Gastrocnemius medialis (tissue), 4 donors: Measurements from ENCODE around the gene LRRC8C. TPM values are rescaled to one million over a fixed set of nuclear protein-coding genes. Genes with fewer than 3 reads are reported as not detected.

Source experiments
- ATAC-seq, 2 donors: fragments of 150-250 bp; one replicate each; pipeline ENCODE4 v1.9.1; 2016
- DNase-seq, 2 donors: peaks; one replicate each; pipeline ENCODE4 v3.0.0-alpha.2; 2019
- H3K27ac ChIP-seq, 4 donors: fragments of 200-600 bp; sonication (generic); 1 replicate in 1 of 4; 2 replicates in 3 of 4; pipeline ENCODE4 v1.5.1; 2016 to 2018; ENCODE audit warnings: mild to moderate bottlenecking in 2 of 4, moderate library complexity in 1 of 4
- H3K27me3 ChIP-seq, 3 donors: fragments of 200-600 bp; sonication (generic) in 2 of 3; 1 replicate in 1 of 3; 2 replicates in 2 of 3; pipeline versions ENCODE4 v1.5.1 to v1.6.0; 2016 to 2019; ENCODE audit warnings: mild to moderate bottlenecking in 1 of 3, moderate library complexity in 1 of 3
- H3K36me3 ChIP-seq, 2 donors: fragments of 200-600 bp; sonication (generic) in 1 of 2; one replicate each; pipeline ENCODE4 v1.5.1; 2017 to 2018
- H3K4me1 ChIP-seq, 2 donors: fragments of 200-600 bp; sonication (generic) in 1 of 2; one replicate each; pipeline ENCODE4 v1.5.1; 2016 to 2017; ENCODE audit warnings: mild to moderate bottlenecking in 2 of 2
- H3K4me3 ChIP-seq, 4 donors: fragments of 200-600 bp; sonication (generic) in 3 of 4; 1 replicate in 1 of 4; 2 replicates in 3 of 4; pipeline ENCODE4 v1.5.1; 2016 to 2019; ENCODE audit warnings: mild to moderate bottlenecking in 2 of 4
- H3K9me3 ChIP-seq, 3 donors: fragments of 200-600 bp; sonication (generic) in 2 of 3; 1 replicate in 1 of 3; 2 replicates in 2 of 3; pipeline ENCODE4 v1.5.1; 2016 to 2019
- CTCF ChIP-seq, 5 experiments: fragments of 450-650 bp in 3 of 5; fragments of 200-600 bp in 2 of 5; sonication (generic) in 2 of 5; IDR thresholded peaks in 4 of 5; conservative IDR thresholded peaks in 1 of 5; 1 replicate in 4 of 5; 2 replicates in 1 of 5; pipeline ENCODE4 v1.5.1; 2016 to 2019; ENCODE audit warnings: antibody characterized with exemption in 5 of 5, mild to moderate bottlenecking in 3 of 5, moderate library complexity in 3 of 5
- POLR2A ChIP-seq, 2 donors: fragments of 450-650 bp; IDR thresholded peaks; one replicate each; pipeline ENCODE4 v1.6.1; 2017; ENCODE audit warnings: antibody characterized with exemption in 2 of 2, mild to moderate bottlenecking in 2 of 2, moderate library complexity in 2 of 2
- in situ Hi-C, 4 donors: fragments of 200-750 bp; cut with MboI; loops; one replicate each; pipeline versions ENCODE4 v1.15.0 to v1.8.0; 2017; ENCODE audit warnings: low sequenced_read_pairs in 4 of 4
- intact Hi-C: fragments of 100-400 bp; cut with DNase I; formaldehyde crosslinking; loops from one replicate; pipeline ENCODE4 v1.15.1; 2023; ENCODE audit warnings: low total_unique reads
- total RNA-seq, 4 donors: library from RNA; depleted of rRNA; stranded (reverse); fragments of >200 nt; gene quantifications; one replicate each; pipeline versions ENCODE4 v1.1.0 to v1.2.3, GENCODE V29; 2016

Gene LRRC8C
- total RNA-seq, 4 donors from 2014 or later: 2.9 to 5.8 (median 4.1) TPM

GRCh38 chr1:89615676-89616598, 17.0 kb upstream of the LRRC8C start:
- Histone ChIP-seq H3K9me3 (no peaks in the 10 kb centered on the region), H3K27me3 (no peaks in the 10 kb centered on the region), H3K36me3 (no peaks in the 10 kb centered on the region), H3K27ac (peak overlapping the region; percentile 12 to 64 (median 38)), H3K4me3 (no peak overlapping the region), H3K4me1 (peaks cover 0 to 4% of the 10 kb centered on the region in 2 donors)
- TF ChIP-seq POLR2A (IDR thresholded peaks at IDR 0.05): no peak
- TF ChIP-seq CTCF (IDR thresholded peaks at IDR 0.05 in 4 of 5, conservative IDR thresholded peaks at IDR 0.05 in 1 of 5): peak in 4 of 5 experiments; percentile 11 to 37 (median 18)
- intact Hi-C loops: no loop called here
- in situ Hi-C loops: no loop called here
- DNase-seq: no peak
- ATAC-seq: no peak

- Histone ChIP-seq H3K4me3 (no peak overlapping the region), H3K36me3 (no peaks in the 10 kb centered on the region), H3K27ac (peak overlapping the region in 2 of 4 donors; percentile 59 to 64), H3K9me3 (no peaks in the 10 kb centered on the region), H3K4me1 (peaks cover 0 to 4% of the 10 kb centered on the region in 2 donors), H3K27me3 (no peaks in the 10 kb centered on the region)
- DNase-seq (no peak), ATAC-seq (no peak)
- in situ Hi-C loops (no loop called here), intact Hi-C loops (no loop called here)
- no peak for TF ChIP-seq POLR2A (IDR thresholded peaks at IDR 0.05)
- no peak for TF ChIP-seq CTCF (IDR thresholded peaks at IDR 0.05 in 4 of 5, conservative IDR thresholded peaks at IDR 0.05 in 1 of 5)
Observed at GRCh38 chr1:89616844-89617627, 15.9 kb upstream of the LRRC8C start.

- no peak overlapping the region for H3K4me3 ChIP-seq
- in situ Hi-C loops: no loop called here
- DNase-seq: no peak
- intact Hi-C loops: no loop called here
- TF ChIP-seq CTCF (IDR thresholded peaks at IDR 0.05 in 4 of 5, conservative IDR thresholded peaks at IDR 0.05 in 1 of 5) (no peak), POLR2A (IDR thresholded peaks at IDR 0.05) (no peak)
- H3K27me3 ChIP-seq: no peaks in the 10 kb centered on the region
- no peaks in the 10 kb centered on the region for H3K36me3 ChIP-seq
- H3K9me3 ChIP-seq: no peaks in the 10 kb centered on the region
- peaks cover 0 to 4% of the 10 kb centered on the region in 2 donors for H3K4me1 ChIP-seq
- H3K27ac ChIP-seq: no peak overlapping the region
- no peak for ATAC-seq
Observed at GRCh38 chr1:89620664-89621063, 12.3 kb upstream of the LRRC8C start.

- ATAC-seq: no peak
- in situ Hi-C loops: no loop called here
Observed at GRCh38 chr1:89622895-89623294, 10.0 kb upstream of the LRRC8C start.

More at GRCh38 chr1:89622895-89623294, 10.0 kb upstream of the LRRC8C start:
- no peak for DNase-seq
- H3K27me3 ChIP-seq: no peaks in the 10 kb centered on the region
- no peaks in the 10 kb centered on the region for H3K36me3 ChIP-seq
- intact Hi-C loops: no loop called here
- TF ChIP-seq POLR2A (IDR thresholded peaks at IDR 0.05): no peak
- TF ChIP-seq CTCF (IDR thresholded peaks at IDR 0.05 in 4 of 5, conservative IDR thresholded peaks at IDR 0.05 in 1 of 5): no peak
- no peak overlapping the region for H3K4me3 ChIP-seq
- no peak overlapping the region for H3K27ac ChIP-seq
- no peaks in the 10 kb centered on the region for H3K9me3 ChIP-seq
- H3K4me1 ChIP-seq: no peaks in the 10 kb centered on the region
